ENCODE measurements around the gene COL23A1. TPM values are rescaled to one million over a fixed set of nuclear protein-coding genes. Genes with fewer than 3 reads are reported as not detected.

COL23A1 gene
- total and polyA plus RNA-seq, 2 experiments from 2014 or later: 4.8 to 8.2 TPM

DNA sequence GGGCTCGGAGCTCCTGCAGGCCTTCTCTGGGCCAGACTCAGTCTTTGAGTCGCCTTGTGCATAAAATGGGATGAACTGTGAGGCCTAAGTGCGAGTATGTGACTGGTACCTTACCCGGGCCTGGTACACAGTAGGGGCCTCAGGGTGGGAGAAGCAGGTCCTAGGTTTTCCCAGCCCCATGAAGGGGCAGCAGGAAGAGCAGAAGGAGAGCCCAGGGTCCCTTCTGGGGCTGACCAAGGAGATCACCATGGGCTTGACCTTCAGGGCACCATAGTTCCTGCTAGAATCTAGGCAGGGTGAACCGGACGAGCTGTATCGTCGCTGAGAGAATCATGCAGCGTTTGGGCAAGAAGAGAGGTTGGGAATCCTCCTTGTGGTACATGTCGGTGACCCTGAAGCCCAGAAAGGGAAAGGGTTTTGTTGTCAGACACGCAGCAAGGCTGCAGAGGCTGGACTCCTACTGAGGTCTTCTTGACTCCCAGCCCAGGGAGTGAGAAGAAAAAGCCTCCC is 357.2 kb downstream of the COL23A1 start:
- Histone ChIP-seq H3K9me2 (ENCODE audit: insufficient read depth) (no peaks in the 10 kb centered on the region), H3K36me3 (ENCODE audit: insufficient read depth) (peaks cover 9% of the 10 kb centered on the region; the same call in 1 of the 2 replicates), H3K4me2 (peak overlapping the region; percentile 96), H3K4me1 (ENCODE audit: insufficient read depth) (peaks cover 9% of the 10 kb centered on the region; the same call in 1 of the 2 replicates), H2AFZ (peak overlapping the region; percentile 93), H3K4me3 (peak overlapping the region; percentile 83), H3F3A (replicated peaks; ENCODE audit: low read depth) (peaks cover 13% of the 10 kb centered on the region), H3K79me2 (replicated peaks; ENCODE audit: insufficient read depth) (peaks cover 13% of the 10 kb centered on the region; the same call in 1 of the 2 replicates), H3K27me3 (ENCODE audit: insufficient read depth) (no peaks in the 10 kb centered on the region), H3K27ac (ENCODE audit: low read depth) (no peak overlapping the region), H4K20me1 (replicated peaks; ENCODE audit: insufficient read depth) (no peaks in the 10 kb centered on the region)
- no peak overlapping the region for H3K27ac Mint-ChIP-seq
- no peak for TF ChIP-seq ETS1 (IDR thresholded peaks at IDR 0.05)
- no peak for TF ChIP-seq JUNB (IDR thresholded peaks at IDR 0.05; ENCODE audit: unreplicated experiment)
- no peak for TF ChIP-seq CREB1 (CRISPR knock-in tag; IDR thresholded peaks at IDR 0.05; ENCODE audit: low read depth)
- no peak for TF ChIP-seq ZNF114 (CRISPR knock-in tag; IDR thresholded peaks at IDR 0.05)
- peak overlapping the region; percentile 67 for H3K4me3 Mint-ChIP-seq
- peaks cover 25% of the 10 kb centered on the region for H3K27me3 Mint-ChIP-seq (ENCODE audit: insufficient read depth, low read depth, poor library complexity)
- DNase-seq (ENCODE audit: low spot score) (no peak), ATAC-seq (no peak)
- H3K36me3 Mint-ChIP-seq (ENCODE audit: low read depth): peaks cover 34% of the 10 kb centered on the region
- no peaks in the 10 kb centered on the region; the same call in 1 of the 3 replicates for H3K9me3 Mint-ChIP-seq
- peaks cover 22% of the 10 kb centered on the region for H3K4me1 Mint-ChIP-seq

DNA sequence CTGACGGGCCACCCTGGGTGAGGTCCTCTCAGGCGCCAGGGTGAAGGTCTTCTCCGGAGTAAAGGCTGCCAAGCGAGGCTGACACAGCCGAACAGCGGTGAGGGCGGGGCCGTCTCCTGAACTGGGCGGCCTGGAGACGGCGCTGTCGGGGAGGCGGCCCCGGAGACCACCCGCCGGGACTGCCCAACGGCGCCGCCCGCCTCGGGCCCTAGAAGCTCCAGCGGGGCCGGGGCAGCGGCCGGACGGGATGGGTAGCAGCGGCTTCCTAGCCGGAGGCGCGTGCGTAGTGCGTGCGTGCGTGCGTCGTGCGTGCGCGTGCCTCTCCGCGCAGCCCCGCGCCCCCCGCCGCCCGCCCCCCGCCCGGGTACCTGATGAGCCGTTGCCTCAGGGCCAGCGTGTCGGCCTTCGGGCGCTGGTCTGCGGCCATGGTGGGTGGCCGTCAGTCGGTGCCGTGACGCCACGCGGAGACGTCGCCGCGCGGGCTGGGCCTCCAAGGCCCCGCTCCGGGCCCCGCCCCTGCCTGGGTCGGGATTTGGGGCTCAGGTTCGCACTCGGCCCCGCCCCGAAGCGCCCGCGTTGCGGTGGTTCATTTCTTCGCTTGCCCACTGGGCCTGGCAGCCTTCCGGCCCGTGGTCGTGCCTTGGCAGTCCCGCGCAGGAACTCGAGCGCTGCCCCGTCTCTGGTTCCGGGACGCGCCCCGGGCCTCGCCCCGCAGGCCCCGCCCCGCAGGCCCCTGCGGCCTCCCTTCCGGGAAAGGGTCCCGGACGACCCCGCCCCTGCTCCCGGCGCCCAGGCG is 357.9 kb downstream of the COL23A1 start, which contains the start of gene PHYKPL:
Gene PHYKPL, minus strand, starts transcription at position 679 of the 796 bp plus-strand sequence. Its CDS starts 252 bp downstream, at position 427.
- H3K79me2 ChIP-seq (replicated peaks; ENCODE audit: insufficient read depth): peaks cover 13% of the 10 kb centered on the region; the same call in 1 of the 2 replicates
- peak within 1 kb of the TSS; percentile 96 for H3K4me2 ChIP-seq
- H3K4me3 ChIP-seq: peak within 1 kb of the TSS; percentile 83
- no peaks in the 10 kb centered on the region for H3K27me3 ChIP-seq (ENCODE audit: insufficient read depth)
- Mint-ChIP-seq H3K9me3 (no peaks in the 10 kb centered on the region; the same call in 1 of the 3 replicates), H3K27me3 (ENCODE audit: insufficient read depth, low read depth, poor library complexity) (peaks cover 25% of the 10 kb centered on the region), H3K36me3 (ENCODE audit: low read depth) (peaks cover 41% of the 10 kb centered on the region), H3K4me1 (peaks cover 22% of the 10 kb centered on the region), H3K27ac (peak within 1 kb of the TSS; percentile 31; the same call in 1 of the 2 replicates), H3K4me3 (peak within 1 kb of the TSS; percentile 84)
- H3K9me2 ChIP-seq (ENCODE audit: insufficient read depth): no peaks in the 10 kb centered on the region
- TF ChIP-seq EZH2phosphoT487 (IDR thresholded peaks at IDR 0.05; ENCODE audit: unreplicated experiment) (no peak), POLR2AphosphoS5 (IDR thresholded peaks at IDR 0.05; ENCODE audit: low read depth) (peak; percentile 57; the same call in 1 of the 2 replicates), CTCF (conservative IDR thresholded peaks at IDR 0.05; ENCODE audit: low read depth in 2 of 2) (peak in 1 of 2 experiments; percentile 30; a peak in 2 of 4 replicates), CREB1 (CRISPR knock-in tag; IDR thresholded peaks at IDR 0.05; ENCODE audit: low read depth) (peak; percentile 67)
- peak; percentile 74 for ATAC-seq
- peaks cover 13% of the 10 kb centered on the region for H3F3A ChIP-seq (replicated peaks; ENCODE audit: low read depth)
- H3K36me3 ChIP-seq (ENCODE audit: insufficient read depth): peaks cover 9% of the 10 kb centered on the region; the same call in 1 of the 2 replicates
- H2AFZ ChIP-seq: peak within 1 kb of the TSS; percentile 93
- H4K20me1 ChIP-seq (replicated peaks; ENCODE audit: insufficient read depth): no peaks in the 10 kb centered on the region
- peaks cover 9% of the 10 kb centered on the region; the same call in 1 of the 2 replicates for H3K4me1 ChIP-seq (ENCODE audit: insufficient read depth)
- peak within 1 kb of the TSS; percentile 45; the same call in 1 of the 2 replicates for H3K27ac ChIP-seq (ENCODE audit: low read depth)
- peak; percentile 85 for DNase-seq (ENCODE audit: low spot score)

Measured in GM23338 (cell line).